Right atrium auricular region (tissue), 2 donors: ENCODE data around the gene RANBP1. TPM values are rescaled to one million over a fixed set of nuclear protein-coding genes. Genes with fewer than 3 reads are reported as not detected.

Source experiments
- DNase-seq: peaks from one replicate; pipeline ENCODE4 v3.0.0-alpha.2; 2019; ENCODE audit warnings: low spot score
- H3K27ac ChIP-seq, 2 donors: fragments of 200-600 bp; sonication (generic); 1 replicate in 1 of 2; 2 replicates in 1 of 2; pipeline ENCODE4 v1.5.1; 2016 to 2019
- H3K27me3 ChIP-seq, 2 donors: fragments of 200-600 bp; sonication (generic); one replicate each; pipeline versions ENCODE4 v1.5.1 to v1.6.0; 2017 to 2019
- H3K36me3 ChIP-seq: fragments of 200-600 bp; sonication (generic); one replicate; pipeline ENCODE4 v1.5.1; 2016
- H3K4me1 ChIP-seq, 2 donors: fragments of 200-600 bp; sonication (generic); one replicate each; pipeline versions ENCODE4 v1.5.1 to v1.6.0; 2017 to 2019
- H3K4me3 ChIP-seq, 2 donors: fragments of 200-600 bp; sonication (generic); 1 replicate in 1 of 2; 2 replicates in 1 of 2; pipeline ENCODE4 v1.5.1; 2017 to 2019; ENCODE audit warnings: mild to moderate bottlenecking in 1 of 2, moderate library complexity in 1 of 2
- H3K9me3 ChIP-seq, 2 donors: fragments of 200-600 bp; sonication (generic); one replicate each; pipeline ENCODE4 v1.5.1; 2019
- CTCF ChIP-seq, 2 donors: fragments of 200-600 bp; sonication (generic); IDR thresholded peaks; one replicate each; pipeline ENCODE4 v1.5.1; 2019; ENCODE audit warnings: antibody characterized with exemption in 2 of 2
- total RNA-seq, 2 donors: library from RNA; depleted of rRNA; stranded (reverse); fragments of >200 nt; gene quantifications; one replicate each; pipeline ENCODE4 v1.1.0, GENCODE V29; 2016

The RANBP1 gene
- total RNA-seq, 2 donors from 2014 or later = 63.6 to 96.5 TPM

GRCh38 chr22:20124083-20124787 lies 8.3 kb downstream of the RANBP1 start:
- Histone ChIP-seq H3K27me3 (no peaks in the 10 kb centered on the region), H3K4me3 (no peak overlapping the region), H3K27ac (no peak overlapping the region), H3K36me3 (peaks cover 41% of the 10 kb centered on the region), H3K4me1 (peaks cover 0 to 15% of the 10 kb centered on the region in 2 donors), H3K9me3 (no peaks in the 10 kb centered on the region)
- no peak for TF ChIP-seq CTCF (IDR thresholded peaks at IDR 0.05)
- DNase-seq = no peak

- Histone ChIP-seq H3K36me3 (peaks cover 29% of the 10 kb centered on the region), H3K27ac (no peak overlapping the region), H3K4me3 (no peak overlapping the region), H3K4me1 (peaks cover 0 to 5% of the 10 kb centered on the region in 2 donors), H3K27me3 (no peaks in the 10 kb centered on the region), H3K9me3 (no peaks in the 10 kb centered on the region)
- DNase-seq = no peak
- TF ChIP-seq CTCF (IDR thresholded peaks at IDR 0.05) = no peak
These were observed 9.6 kb downstream of the RANBP1 start for GRCh38 chr22:20125201-20126174.

- Histone ChIP-seq H3K4me1 (peaks cover 0 to 7% of the 10 kb centered on the region in 2 donors), H3K36me3 (peaks cover 29% of the 10 kb centered on the region), H3K9me3 (no peaks in the 10 kb centered on the region), H3K4me3 (no peak overlapping the region), H3K27ac (no peak overlapping the region), H3K27me3 (no peaks in the 10 kb centered on the region)
- no peak for TF ChIP-seq CTCF (IDR thresholded peaks at IDR 0.05)
- DNase-seq = no peak
These were observed 10.6 kb downstream of the RANBP1 start for GRCh38 chr22:20126284-20127029.

- Histone ChIP-seq H3K27ac (no peak overlapping the region), H3K9me3 (no peaks in the 10 kb centered on the region), H3K4me1 (peaks cover 0 to 10% of the 10 kb centered on the region in 2 donors), H3K4me3 (no peak overlapping the region), H3K27me3 (no peaks in the 10 kb centered on the region), H3K36me3 (peaks cover 22% of the 10 kb centered on the region)
- no peak for TF ChIP-seq CTCF (IDR thresholded peaks at IDR 0.05)
- no peak for DNase-seq
These were observed 11.5 kb downstream of the RANBP1 start for GRCh38 chr22:20127318-20127868.

GRCh38 chr22:20127869-20128618 lies 12.1 kb downstream of the RANBP1 start:
- Histone ChIP-seq H3K36me3 (peaks cover 22% of the 10 kb centered on the region), H3K4me3 (no peak overlapping the region), H3K27ac (no peak overlapping the region), H3K9me3 (no peaks in the 10 kb centered on the region), H3K4me1 (peaks cover 0 to 16% of the 10 kb centered on the region in 2 donors), H3K27me3 (no peaks in the 10 kb centered on the region)
- no peak for DNase-seq
- TF ChIP-seq CTCF (IDR thresholded peaks at IDR 0.05) = no peak
